Keratinocyte (primary cell): ENCODE data around the gene CBLB. TPM values are rescaled to one million over a fixed set of nuclear protein-coding genes. Genes with fewer than 3 reads are reported as not detected.

ENCODE experiments used
- DNase-seq: peaks from one replicate; pipeline ENCODE4 v3.0.0-alpha.2; 2011; ENCODE audit warnings: low read depth, missing footprints, low spot score
- FAIRE-seq: peaks from 2 replicates; lab custom pipeline; 2011; peaks lifted over from hg19 to GRCh38; lab: Jason Lieb, UNC
- H2AFZ ChIP-seq: 2 replicates; pipeline ENCODE4 v1.6.0; 2012; ENCODE audit warnings: low read length, control low read depth, inconsistent platforms; ENCODE audit not compliant: control insufficient read depth
- H3K27ac ChIP-seq: 2 replicates; pipeline ENCODE4 v1.5.1; 2011; ENCODE audit warnings: low read length; ENCODE audit not compliant: control insufficient read depth, insufficient read depth
- H3K27me3 ChIP-seq: 3 replicates; pipeline ENCODE4 v1.6.0; 2011; ENCODE audit warnings: low read length; ENCODE audit not compliant: control insufficient read depth, insufficient read depth; ENCODE audit errors: extremely low read depth
- H3K36me3 ChIP-seq, 2 experiments: 2 replicates in 1 of 2; 3 replicates in 1 of 2; pipeline ENCODE4 v1.5.1; 2011; ENCODE audit warnings: low read length in 2 of 2, mild to moderate bottlenecking in 1 of 2; ENCODE audit not compliant: control insufficient read depth in 2 of 2, insufficient read depth in 2 of 2; ENCODE audit errors: extremely low read depth in 1 of 2
- H3K4me1 ChIP-seq: 3 replicates; pipeline ENCODE4 v1.5.1; 2011; ENCODE audit warnings: low read length; ENCODE audit not compliant: control insufficient read depth, insufficient read depth; ENCODE audit errors: extremely low read depth
- H3K4me2 ChIP-seq: 3 replicates; pipeline ENCODE4 v1.6.0; 2011; ENCODE audit warnings: low read depth, low read length; ENCODE audit not compliant: control insufficient read depth, insufficient read depth; ENCODE audit errors: extremely low read depth
- H3K4me3 ChIP-seq, 3 experiments: fragments of 200-600 bp in 1 of 3; sonication (generic) in 1 of 3; 2 replicates in 2 of 3; 3 replicates in 1 of 3; pipeline ENCODE4 v1.5.1; 2011 to 2016; ENCODE audit warnings: low read length in 3 of 3, mild to moderate bottlenecking in 3 of 3, control low read depth in 2 of 3, inconsistent platforms in 1 of 3, low read depth in 1 of 3, mixed read lengths in 1 of 3, mixed run types in 1 of 3, moderate library complexity in 1 of 3; ENCODE audit not compliant: control insufficient read depth in 2 of 3, insufficient read depth in 2 of 3; ENCODE audit errors: extremely low read depth in 1 of 3
- H3K79me2 ChIP-seq: 2 replicates; pipeline ENCODE4 v1.6.0; 2012; ENCODE audit warnings: low read length; ENCODE audit not compliant: control insufficient read depth, insufficient read depth
- H3K9ac ChIP-seq: 3 replicates; pipeline ENCODE4 v1.6.0; 2011; ENCODE audit warnings: low read length; ENCODE audit not compliant: control insufficient read depth, insufficient read depth; ENCODE audit errors: extremely low read depth
- H3K9me1 ChIP-seq: 3 replicates; pipeline ENCODE4 v1.6.0; 2011; ENCODE audit warnings: low read length; ENCODE audit not compliant: control insufficient read depth, insufficient read depth; ENCODE audit errors: extremely low read depth
- H3K9me3 ChIP-seq: 2 replicates; pipeline ENCODE4 v1.5.1; 2012; ENCODE audit warnings: low read depth, low read length; ENCODE audit not compliant: control insufficient read depth
- H4K20me1 ChIP-seq: 3 replicates; pipeline ENCODE4 v1.6.0; 2011; ENCODE audit warnings: low read length; ENCODE audit not compliant: control insufficient read depth, insufficient read depth; ENCODE audit errors: extremely low read depth
- EZH2 ChIP-seq: IDR thresholded peaks from one replicate; pipeline ENCODE4 v1.6.1; 2012; ENCODE audit warnings: inconsistent platforms, mild to moderate bottlenecking, low read length, moderate library complexity
- dilution Hi-C: fragments of 300-500 bp; cut with MboI; formaldehyde crosslinking; loops from one replicate; pipeline ENCODE4 v1.7.0; 2020; ENCODE audit warnings: low sequenced_read_pairs; ENCODE audit not compliant: extremely low pct_ligation_motif_present
- polyA plus RNA-seq, 5 experiments: library from polyadenylated mRNA; depleted of rRNA in 3 of 5; stranded (reverse) in 3 of 5; stranded (forward) in 1 of 5; unstranded in 1 of 5; fragments of >200 nt; gene quantifications; 1 replicate in 1 of 5; 2 replicates in 3 of 5; 3 replicates in 1 of 5; pipeline versions ENCODE4 v1.2.1 to v1.2.3, GENCODE V29; 2011 to 2012; ENCODE audit warnings: missing spikeins in 2 of 5, low read depth in 1 of 5, low replicate concordance in 1 of 5
- TF ChIP-seq, protein P1 (sequence below), 3 experiments: IDR thresholded peaks in 1 of 3; conservative IDR thresholded peaks in 1 of 3; optimal IDR thresholded peaks in 1 of 3; 2 replicates in 2 of 3; 3 replicates in 1 of 3; pipeline versions ENCODE3 to v1.5.1; 2011; ENCODE audit warnings: low read length in 3 of 3, mild to moderate bottlenecking in 3 of 3, moderate library complexity in 2 of 3, control low read depth in 1 of 3, inconsistent platforms in 1 of 3; ENCODE audit not compliant: insufficient read depth in 2 of 3; ENCODE audit errors: extremely low read depth in 1 of 3

CBLB gene
- polyA plus RNA-seq, 1 donor (not counting 4 experiments of a cell fraction or from before 2014, with no cell fraction given), result 13.6 TPM

DNA sequence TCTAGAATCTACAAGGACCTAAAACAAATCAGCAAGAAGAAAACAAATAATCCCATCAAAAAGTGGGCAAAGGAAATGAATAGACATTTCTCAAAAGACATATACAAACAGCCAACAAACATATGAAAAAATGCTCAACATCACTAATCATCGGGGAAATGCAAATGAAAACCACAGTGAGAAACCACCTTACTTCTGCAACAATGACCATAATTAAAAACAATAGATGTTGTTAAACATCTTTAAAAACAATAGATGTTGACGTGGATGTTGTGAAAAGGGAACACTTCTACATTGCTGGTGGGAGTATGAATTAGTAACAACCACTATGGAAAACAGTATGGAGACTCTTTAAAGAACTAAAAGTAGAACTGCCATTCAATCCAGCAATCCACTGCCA is 96.2 kb downstream of the CBLB start:
- TF ChIP-seq, protein P1, sequence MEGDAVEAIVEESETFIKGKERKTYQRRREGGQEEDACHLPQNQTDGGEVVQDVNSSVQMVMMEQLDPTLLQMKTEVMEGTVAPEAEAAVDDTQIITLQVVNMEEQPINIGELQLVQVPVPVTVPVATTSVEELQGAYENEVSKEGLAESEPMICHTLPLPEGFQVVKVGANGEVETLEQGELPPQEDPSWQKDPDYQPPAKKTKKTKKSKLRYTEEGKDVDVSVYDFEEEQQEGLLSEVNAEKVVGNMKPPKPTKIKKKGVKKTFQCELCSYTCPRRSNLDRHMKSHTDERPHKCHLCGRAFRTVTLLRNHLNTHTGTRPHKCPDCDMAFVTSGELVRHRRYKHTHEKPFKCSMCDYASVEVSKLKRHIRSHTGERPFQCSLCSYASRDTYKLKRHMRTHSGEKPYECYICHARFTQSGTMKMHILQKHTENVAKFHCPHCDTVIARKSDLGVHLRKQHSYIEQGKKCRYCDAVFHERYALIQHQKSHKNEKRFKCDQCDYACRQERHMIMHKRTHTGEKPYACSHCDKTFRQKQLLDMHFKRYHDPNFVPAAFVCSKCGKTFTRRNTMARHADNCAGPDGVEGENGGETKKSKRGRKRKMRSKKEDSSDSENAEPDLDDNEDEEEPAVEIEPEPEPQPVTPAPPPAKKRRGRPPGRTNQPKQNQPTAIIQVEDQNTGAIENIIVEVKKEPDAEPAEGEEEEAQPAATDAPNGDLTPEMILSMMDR (optimal IDR thresholded peaks at IDR 0.05 in 1 of 3, IDR thresholded peaks at IDR 0.05 in 1 of 3, conservative IDR thresholded peaks at IDR 0.05 in 1 of 3; ENCODE audit: extremely low read depth in 1 of 3, insufficient read depth in 2 of 3, low read length in 3 of 3), result no peak
- no peak for TF ChIP-seq EZH2
- Histone ChIP-seq H3K79me2 (no peaks in the 10 kb centered on the region), H3K9me1 (no peaks in the 10 kb centered on the region), H3K9ac (no peak overlapping the region), H3K4me2 (no peak overlapping the region), H3K4me1 (no peaks in the 10 kb centered on the region), H3K27ac (no peak overlapping the region), H3K4me3 (no peak overlapping the region), H3K36me3 (no peaks in the 10 kb centered on the region), H4K20me1 (no peaks in the 10 kb centered on the region), H2AFZ (no peak overlapping the region), H3K27me3 (no peaks in the 10 kb centered on the region), H3K9me3 (no peaks in the 10 kb centered on the region)
- DNase-seq (no peak), FAIRE-seq (no peak)
- dilution Hi-C loops, result no loop called here

DNA sequence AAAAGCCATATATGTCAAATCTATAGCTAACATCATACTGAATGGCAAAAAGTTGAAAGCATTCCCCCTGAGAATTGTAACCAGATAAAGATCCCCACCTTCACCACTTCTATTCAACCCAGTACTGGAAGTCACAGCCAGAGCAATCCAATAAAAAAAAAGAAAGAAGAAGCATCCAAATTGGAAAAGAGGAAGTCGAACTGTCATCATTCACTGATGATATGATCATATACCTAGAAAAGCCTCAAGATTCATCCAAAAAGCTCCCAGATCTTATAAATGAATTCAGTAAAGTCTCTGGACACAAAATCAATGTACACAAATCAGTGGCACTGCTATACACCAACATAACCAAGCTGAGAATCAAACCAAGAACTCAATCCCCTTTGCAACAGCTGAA is 97.4 kb downstream of the CBLB start:
- DNase-seq, result no peak
- peak; percentile 61 for FAIRE-seq
- no peaks in the 10 kb centered on the region for H3K27me3 ChIP-seq
- H3K4me2 ChIP-seq, result no peak overlapping the region
- no peak overlapping the region for H2AFZ ChIP-seq
- no peaks in the 10 kb centered on the region for H3K79me2 ChIP-seq
- no peak overlapping the region for H3K4me3 ChIP-seq
- H3K9ac ChIP-seq, result no peak overlapping the region
- H4K20me1 ChIP-seq, result no peaks in the 10 kb centered on the region
- no peaks in the 10 kb centered on the region for H3K4me1 ChIP-seq
- TF ChIP-seq EZH2, result no peak
- TF ChIP-seq, protein P1 (optimal IDR thresholded peaks at IDR 0.05 in 1 of 3, IDR thresholded peaks at IDR 0.05 in 1 of 3, conservative IDR thresholded peaks at IDR 0.05 in 1 of 3; ENCODE audit: extremely low read depth in 1 of 3, insufficient read depth in 2 of 3, low read length in 3 of 3), result no peak
- dilution Hi-C loops, result no loop called here
- no peak overlapping the region for H3K27ac ChIP-seq
- H3K9me1 ChIP-seq, result no peaks in the 10 kb centered on the region
- no peaks in the 10 kb centered on the region for H3K36me3 ChIP-seq
- no peaks in the 10 kb centered on the region for H3K9me3 ChIP-seq
